ENCODE data around the gene PIH1D1. TPM values are rescaled to one million over a fixed set of nuclear protein-coding genes. Genes with fewer than 3 reads are reported as not detected.

PIH1D1 gene
- total and polyA plus RNA-seq, 10 of the 15 experiments (the other 5 are each of a cell fraction or from before 2014, with no cell fraction given), result 16.1 to 153 (median 106) TPM

DNA sequence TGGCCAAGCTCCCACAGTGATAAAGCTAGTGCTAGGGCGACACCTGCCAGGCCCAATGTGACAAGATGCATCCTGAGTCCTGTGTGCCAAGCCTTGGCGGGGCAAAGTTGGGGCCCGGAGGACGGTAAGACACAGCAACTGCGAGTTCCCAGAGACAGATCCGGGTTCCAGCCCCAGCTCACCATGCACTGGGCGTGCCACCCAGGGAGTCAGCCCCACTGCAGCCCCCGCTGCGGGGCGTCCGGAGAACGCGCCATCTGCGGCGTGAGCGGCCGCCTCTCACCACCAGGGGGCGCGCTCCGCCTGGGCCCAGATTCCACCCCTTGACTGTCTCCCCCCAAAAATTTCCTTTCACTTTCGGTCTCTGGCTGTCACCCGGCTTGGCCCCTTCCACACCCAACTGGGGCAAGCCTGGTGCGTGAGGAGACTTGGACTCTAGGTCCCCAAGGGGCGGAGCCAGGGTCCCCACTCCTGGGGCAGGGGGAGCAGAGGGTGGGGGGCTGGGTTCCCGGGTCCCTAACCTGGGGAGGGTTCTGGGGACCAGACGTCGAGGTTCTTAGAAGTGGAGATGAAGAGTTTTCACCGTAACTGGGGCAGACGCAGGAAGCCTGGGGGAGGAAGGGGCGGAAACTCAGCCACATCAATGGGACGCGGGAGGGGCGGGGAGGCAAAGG is 22.4 kb upstream of the PIH1D1 start, which contains the start of gene FLT3LG (continued):
- TF ChIP-seq, protein P1, sequence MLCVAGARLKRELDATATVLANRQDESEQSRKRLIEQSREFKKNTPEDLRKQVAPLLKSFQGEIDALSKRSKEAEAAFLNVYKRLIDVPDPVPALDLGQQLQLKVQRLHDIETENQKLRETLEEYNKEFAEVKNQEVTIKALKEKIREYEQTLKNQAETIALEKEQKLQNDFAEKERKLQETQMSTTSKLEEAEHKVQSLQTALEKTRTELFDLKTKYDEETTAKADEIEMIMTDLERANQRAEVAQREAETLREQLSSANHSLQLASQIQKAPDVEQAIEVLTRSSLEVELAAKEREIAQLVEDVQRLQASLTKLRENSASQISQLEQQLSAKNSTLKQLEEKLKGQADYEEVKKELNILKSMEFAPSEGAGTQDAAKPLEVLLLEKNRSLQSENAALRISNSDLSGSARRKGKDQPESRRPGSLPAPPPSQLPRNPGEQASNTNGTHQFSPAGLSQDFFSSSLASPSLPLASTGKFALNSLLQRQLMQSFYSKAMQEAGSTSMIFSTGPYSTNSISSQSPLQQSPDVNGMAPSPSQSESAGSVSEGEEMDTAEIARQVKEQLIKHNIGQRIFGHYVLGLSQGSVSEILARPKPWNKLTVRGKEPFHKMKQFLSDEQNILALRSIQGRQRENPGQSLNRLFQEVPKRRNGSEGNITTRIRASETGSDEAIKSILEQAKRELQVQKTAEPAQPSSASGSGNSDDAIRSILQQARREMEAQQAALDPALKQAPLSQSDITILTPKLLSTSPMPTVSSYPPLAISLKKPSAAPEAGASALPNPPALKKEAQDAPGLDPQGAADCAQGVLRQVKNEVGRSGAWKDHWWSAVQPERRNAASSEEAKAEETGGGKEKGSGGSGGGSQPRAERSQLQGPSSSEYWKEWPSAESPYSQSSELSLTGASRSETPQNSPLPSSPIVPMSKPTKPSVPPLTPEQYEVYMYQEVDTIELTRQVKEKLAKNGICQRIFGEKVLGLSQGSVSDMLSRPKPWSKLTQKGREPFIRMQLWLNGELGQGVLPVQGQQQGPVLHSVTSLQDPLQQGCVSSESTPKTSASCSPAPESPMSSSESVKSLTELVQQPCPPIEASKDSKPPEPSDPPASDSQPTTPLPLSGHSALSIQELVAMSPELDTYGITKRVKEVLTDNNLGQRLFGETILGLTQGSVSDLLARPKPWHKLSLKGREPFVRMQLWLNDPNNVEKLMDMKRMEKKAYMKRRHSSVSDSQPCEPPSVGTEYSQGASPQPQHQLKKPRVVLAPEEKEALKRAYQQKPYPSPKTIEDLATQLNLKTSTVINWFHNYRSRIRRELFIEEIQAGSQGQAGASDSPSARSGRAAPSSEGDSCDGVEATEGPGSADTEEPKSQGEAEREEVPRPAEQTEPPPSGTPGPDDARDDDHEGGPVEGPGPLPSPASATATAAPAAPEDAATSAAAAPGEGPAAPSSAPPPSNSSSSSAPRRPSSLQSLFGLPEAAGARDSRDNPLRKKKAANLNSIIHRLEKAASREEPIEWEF (IDR thresholded peaks at IDR 0.05; ENCODE audit: insufficient replicate concordance, low read depth, low read length), result no peak
- TF ChIP-seq STAT1 (conservative IDR thresholded peaks at IDR 0.05), result 0 out of 2 replicates have a peak, but pooled peaks have one; percentile 63
- no peak for TF ChIP-seq TCF7 (IDR thresholded peaks at IDR 0.05; ENCODE audit: borderline replicate concordance)
- peak; percentile 79; the same call in 1 of the 2 replicates for TF ChIP-seq BACH1 (IDR thresholded peaks at IDR 0.05; ENCODE audit: borderline replicate concordance)
- no peak for TF ChIP-seq SPI1 (IDR thresholded peaks at IDR 0.05; ENCODE audit: borderline replicate concordance, insufficient read depth, low read depth, low read length)
- peak; percentile 63 for TF ChIP-seq RAD21 (IDR thresholded peaks at IDR 0.05; ENCODE audit: insufficient read depth, low read depth, low read length)
- TF ChIP-seq, protein P2, sequence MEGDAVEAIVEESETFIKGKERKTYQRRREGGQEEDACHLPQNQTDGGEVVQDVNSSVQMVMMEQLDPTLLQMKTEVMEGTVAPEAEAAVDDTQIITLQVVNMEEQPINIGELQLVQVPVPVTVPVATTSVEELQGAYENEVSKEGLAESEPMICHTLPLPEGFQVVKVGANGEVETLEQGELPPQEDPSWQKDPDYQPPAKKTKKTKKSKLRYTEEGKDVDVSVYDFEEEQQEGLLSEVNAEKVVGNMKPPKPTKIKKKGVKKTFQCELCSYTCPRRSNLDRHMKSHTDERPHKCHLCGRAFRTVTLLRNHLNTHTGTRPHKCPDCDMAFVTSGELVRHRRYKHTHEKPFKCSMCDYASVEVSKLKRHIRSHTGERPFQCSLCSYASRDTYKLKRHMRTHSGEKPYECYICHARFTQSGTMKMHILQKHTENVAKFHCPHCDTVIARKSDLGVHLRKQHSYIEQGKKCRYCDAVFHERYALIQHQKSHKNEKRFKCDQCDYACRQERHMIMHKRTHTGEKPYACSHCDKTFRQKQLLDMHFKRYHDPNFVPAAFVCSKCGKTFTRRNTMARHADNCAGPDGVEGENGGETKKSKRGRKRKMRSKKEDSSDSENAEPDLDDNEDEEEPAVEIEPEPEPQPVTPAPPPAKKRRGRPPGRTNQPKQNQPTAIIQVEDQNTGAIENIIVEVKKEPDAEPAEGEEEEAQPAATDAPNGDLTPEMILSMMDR (IDR thresholded peaks at IDR 0.05 in 2 of 3, conservative IDR thresholded peaks at IDR 0.05 in 1 of 3; ENCODE audit: control insufficient read depth in 2 of 3, extremely low read depth in 1 of 3, insufficient read depth in 1 of 3, low read depth in 3 of 3, low read length in 3 of 3), result peak; percentile 91 to 97 (median 94)
- peak; percentile 87; the same call in 1 of the 2 replicates for TF ChIP-seq SMARCA5 (IDR thresholded peaks at IDR 0.05)
- 0 out of 2 replicates have a peak, but pooled peaks have one; percentile 54 for TF ChIP-seq SIN3A (IDR thresholded peaks at IDR 0.05; ENCODE audit: low read depth, low read length)
- 0 out of 2 replicates have a peak, but pooled peaks have one; percentile 48 for TF ChIP-seq FOXM1 (IDR thresholded peaks at IDR 0.05; ENCODE audit: low read depth, low read length)
- TF ChIP-seq NBN (IDR thresholded peaks at IDR 0.05), result peak; percentile 63; the same call in 1 of the 2 replicates
- no peak for TF ChIP-seq KDM1A (IDR thresholded peaks at IDR 0.05; ENCODE audit: borderline replicate concordance)
- TF ChIP-seq TAF1 (IDR thresholded peaks at IDR 0.05; ENCODE audit: borderline replicate concordance, low read depth, low read length), result 0 out of 2 replicates have a peak, but pooled peaks have one; percentile 14
- TF ChIP-seq, protein P3, sequence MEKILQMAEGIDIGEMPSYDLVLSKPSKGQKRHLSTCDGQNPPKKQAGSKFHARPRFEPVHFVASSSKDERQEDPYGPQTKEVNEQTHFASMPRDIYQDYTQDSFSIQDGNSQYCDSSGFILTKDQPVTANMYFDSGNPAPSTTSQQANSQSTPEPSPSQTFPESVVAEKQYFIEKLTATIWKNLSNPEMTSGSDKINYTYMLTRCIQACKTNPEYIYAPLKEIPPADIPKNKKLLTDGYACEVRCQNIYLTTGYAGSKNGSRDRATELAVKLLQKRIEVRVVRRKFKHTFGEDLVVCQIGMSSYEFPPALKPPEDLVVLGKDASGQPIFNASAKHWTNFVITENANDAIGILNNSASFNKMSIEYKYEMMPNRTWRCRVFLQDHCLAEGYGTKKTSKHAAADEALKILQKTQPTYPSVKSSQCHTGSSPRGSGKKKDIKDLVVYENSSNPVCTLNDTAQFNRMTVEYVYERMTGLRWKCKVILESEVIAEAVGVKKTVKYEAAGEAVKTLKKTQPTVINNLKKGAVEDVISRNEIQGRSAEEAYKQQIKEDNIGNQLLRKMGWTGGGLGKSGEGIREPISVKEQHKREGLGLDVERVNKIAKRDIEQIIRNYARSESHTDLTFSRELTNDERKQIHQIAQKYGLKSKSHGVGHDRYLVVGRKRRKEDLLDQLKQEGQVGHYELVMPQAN (conservative IDR thresholded peaks at IDR 0.05), result peak; percentile 43; the same call in 1 of the 2 replicates
- peak; percentile 18; the same call in 1 of the 2 replicates for TF ChIP-seq MTA2 (IDR thresholded peaks at IDR 0.05; ENCODE audit: low read depth)
- TF ChIP-seq CBFB (IDR thresholded peaks at IDR 0.05; ENCODE audit: low read depth), result 0 out of 2 replicates have a peak, but pooled peaks have one; percentile 35
- 0 out of 2 replicates have a peak, but pooled peaks have one; percentile 21 for TF ChIP-seq TARDBP (IDR thresholded peaks at IDR 0.05; ENCODE audit: borderline replicate concordance)
- TF ChIP-seq LARP7 (IDR thresholded peaks at IDR 0.05), result peak; percentile 85
- 0 out of 2 replicates have a peak, but pooled peaks have one; percentile 56 for TF ChIP-seq ZNF217 (IDR thresholded peaks at IDR 0.05)
